ENCODE data around the gene SLC15A1.

DNA sequence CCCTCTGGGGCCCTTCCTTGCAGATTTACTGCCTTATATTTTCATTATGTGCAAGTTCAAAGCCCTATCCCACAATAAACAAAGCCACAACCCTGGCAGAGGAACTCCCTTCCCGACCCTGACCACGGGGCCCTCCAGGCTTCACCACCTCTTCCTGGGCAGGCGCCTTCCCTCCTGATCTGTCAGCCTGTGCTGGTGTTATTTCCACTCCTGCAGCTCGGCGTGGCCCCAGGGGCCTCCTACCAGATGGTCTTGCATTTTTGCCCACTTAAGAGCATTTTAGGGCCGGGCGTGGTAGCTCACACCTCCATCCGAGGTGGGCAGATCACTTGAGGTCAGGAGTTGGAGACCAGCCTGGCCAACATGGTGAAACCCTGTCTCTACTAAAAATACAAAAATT, 22.8 kb downstream of the SLC15A1 start:
- TF ChIP-seq, protein P1, sequence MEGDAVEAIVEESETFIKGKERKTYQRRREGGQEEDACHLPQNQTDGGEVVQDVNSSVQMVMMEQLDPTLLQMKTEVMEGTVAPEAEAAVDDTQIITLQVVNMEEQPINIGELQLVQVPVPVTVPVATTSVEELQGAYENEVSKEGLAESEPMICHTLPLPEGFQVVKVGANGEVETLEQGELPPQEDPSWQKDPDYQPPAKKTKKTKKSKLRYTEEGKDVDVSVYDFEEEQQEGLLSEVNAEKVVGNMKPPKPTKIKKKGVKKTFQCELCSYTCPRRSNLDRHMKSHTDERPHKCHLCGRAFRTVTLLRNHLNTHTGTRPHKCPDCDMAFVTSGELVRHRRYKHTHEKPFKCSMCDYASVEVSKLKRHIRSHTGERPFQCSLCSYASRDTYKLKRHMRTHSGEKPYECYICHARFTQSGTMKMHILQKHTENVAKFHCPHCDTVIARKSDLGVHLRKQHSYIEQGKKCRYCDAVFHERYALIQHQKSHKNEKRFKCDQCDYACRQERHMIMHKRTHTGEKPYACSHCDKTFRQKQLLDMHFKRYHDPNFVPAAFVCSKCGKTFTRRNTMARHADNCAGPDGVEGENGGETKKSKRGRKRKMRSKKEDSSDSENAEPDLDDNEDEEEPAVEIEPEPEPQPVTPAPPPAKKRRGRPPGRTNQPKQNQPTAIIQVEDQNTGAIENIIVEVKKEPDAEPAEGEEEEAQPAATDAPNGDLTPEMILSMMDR (IDR thresholded peaks at IDR 0.05 in 4 of 5, conservative IDR thresholded peaks at IDR 0.05 in 1 of 5) = no peak
- no peak for TF ChIP-seq POLR2A (IDR thresholded peaks at IDR 0.05)

Measured in gastrocnemius medialis (tissue), 4 donors.